UCSD-AML1 (cell line): ENCODE data around the gene RELL2.
A peak's percentile ranks its signal among the peaks of the same experiment; 100 is the strongest.

Experiments
- DNase-seq: peaks from one replicate; lab custom pipeline; 2025; ENCODE audit not compliant: unreplicated experiment; lab: John Stamatoyannopoulos, UW

RELL2 gene

DNA sequence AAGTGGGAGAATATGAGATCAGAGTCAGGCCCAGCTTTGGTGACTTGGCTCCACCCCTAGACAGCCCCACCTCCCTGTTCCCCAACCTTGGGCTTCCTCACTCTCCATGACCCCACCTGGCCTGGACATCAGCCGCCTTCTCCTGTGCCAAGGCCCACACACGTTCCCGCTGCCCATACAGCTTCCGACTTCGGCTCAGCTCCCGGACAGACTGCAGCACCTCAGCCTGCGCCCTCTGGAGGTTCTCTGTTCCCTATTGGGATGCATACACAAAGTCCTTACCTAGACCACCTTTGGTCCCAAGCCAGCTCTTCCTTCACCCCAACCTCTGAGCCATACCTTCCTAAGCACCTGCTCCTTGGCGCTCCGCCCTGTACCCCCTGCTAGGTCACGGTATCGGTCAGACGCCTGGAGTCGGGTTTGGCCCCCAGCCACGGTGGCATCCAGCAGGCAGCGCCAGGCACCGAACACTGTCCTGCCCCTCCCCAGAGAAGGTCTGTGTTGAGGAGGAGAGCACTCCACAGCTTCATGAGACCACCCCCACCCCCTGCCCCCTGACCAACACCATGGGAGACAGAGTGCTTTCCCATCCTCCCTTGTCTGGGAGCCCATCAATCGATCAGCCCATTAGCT is 12.4 kb downstream of the RELL2 start:
- DNase-seq: no peak

DNA sequence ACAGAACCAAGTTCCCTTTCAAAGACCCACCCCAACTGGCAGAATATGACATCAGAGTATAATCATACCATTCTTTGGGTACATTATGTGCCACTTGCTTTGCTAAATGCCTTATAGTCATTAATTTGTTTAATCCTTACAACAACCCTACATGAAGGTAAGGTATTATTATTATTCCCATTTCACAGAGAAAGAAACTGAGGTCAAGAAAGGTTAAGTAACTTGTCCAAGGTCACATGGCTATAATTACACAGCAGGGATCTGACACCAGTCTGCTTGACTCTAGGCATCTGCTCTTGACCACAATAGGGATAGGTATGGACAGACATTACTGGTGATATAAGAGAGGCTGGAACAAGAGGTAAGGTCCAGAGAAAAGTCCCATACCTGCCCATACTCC is 13.2 kb downstream of the RELL2 start:
- no peak for DNase-seq

DNA sequence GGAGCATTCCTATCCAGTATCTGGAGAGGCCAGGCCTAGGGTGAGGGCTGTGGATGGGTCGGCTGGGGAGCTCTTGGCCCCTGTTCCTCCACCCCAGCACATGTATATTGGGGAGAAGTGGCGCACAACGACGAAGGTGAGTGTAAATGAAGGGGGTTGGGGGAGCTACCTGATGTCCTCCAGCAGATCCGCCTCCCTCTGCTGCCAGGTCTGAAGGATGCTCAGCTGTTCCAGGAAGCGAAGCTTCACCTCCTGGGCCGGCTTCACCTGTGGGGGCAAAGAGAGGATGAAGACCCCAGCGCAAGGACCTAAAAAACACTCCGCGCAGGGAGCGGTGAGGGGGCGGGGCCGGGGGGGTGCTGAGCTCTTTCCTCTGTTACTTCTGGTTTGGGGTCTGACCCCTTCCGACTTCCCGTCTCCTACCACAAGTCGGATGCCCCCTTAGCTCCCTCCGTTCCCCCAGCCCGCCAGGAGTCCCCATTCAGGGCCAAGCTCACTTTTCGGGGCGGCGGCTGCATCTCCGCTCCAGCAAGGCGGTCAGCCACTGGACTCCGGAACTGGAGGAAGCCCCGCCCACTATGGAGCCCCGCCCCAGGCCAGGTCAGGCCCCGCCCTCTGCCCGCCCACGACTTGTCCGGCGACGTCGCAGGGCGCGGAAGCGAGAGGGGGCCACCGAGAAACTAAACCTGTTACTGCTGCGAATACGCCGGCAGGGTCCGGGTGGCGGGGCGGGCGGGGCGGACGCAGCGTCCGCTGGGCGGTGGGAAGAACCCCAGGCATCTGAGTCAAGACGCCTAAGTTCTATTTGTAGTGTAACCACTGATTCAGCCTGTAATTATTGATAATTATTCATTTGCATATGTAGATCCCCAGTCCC is 14.3 kb downstream of the RELL2 start, which contains the start of gene FCHSD1:
FCHSD1 (minus strand) TSS at position 568 of the 877 bp plus-strand sequence; CDS start at position 518, 50 bp downstream.
- DNase-seq: peak; percentile 74

- no peak for DNase-seq
These were observed 14.9 kb downstream of the RELL2 start for GRCh38 chr5:141651728-141652105.

DNA sequence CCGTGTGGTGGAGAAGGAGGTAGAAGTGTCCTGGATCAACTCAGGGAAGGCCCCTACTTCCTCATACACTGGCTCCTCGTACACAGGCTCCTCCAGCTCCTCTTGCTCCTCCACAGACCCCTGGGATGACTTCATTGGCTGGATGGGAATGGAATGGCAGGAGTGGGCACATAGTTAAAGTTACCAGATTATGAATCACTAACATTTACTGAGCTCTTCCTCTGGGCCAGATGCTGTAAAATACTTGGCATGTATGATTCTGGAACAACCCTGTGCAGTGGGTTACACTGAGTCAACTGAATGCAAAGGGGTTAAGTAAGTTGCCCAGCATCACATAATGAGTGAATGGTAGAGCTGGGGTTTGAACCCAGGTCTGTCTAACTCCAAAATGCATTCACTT is 17.5 kb downstream of the RELL2 start:
- DNase-seq: no peak

- DNase-seq: no peak
These were observed 18.2 kb downstream of the RELL2 start for GRCh38 chr5:141655020-141655419.

DNA sequence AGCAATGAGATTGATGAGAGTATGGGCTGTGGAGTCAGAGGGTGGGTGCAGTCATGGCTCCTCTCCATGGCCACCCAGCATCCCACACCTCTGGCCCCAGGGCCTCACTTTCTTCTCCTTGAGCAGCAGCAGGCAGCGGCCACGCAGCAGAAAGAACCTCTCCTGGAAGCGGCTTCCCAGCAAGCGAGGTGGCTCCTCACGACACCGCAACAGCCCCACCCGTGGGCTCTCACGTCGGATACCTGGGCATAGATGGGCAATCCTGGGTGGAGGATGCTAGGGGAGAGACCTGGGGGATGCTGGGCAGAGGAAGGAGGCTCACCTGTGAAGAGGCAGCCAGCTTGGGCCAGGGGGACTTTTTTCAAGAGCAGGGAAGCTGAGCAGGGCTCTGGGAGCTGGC is 19.6 kb downstream of the RELL2 start:
- no peak for DNase-seq

DNA sequence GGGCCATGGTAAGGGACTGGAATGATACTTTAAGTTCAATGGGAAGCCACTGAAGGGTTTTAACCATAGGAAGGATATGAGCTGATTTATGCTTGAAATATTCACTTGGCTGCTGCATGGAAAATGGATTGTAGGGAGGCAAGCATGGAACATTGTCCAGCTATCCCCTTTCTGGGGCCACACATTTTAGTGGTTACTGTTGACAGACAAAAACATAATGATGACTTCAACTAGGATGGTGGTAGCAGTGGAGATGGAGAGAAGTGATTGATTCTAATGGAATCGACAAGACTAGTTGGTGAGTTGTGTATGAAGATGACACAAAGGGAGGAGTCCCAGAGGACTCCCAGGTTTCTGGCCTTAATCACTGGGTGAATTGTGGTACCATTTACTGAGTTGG is 20.6 kb downstream of the RELL2 start:
- no peak for DNase-seq

DNA sequence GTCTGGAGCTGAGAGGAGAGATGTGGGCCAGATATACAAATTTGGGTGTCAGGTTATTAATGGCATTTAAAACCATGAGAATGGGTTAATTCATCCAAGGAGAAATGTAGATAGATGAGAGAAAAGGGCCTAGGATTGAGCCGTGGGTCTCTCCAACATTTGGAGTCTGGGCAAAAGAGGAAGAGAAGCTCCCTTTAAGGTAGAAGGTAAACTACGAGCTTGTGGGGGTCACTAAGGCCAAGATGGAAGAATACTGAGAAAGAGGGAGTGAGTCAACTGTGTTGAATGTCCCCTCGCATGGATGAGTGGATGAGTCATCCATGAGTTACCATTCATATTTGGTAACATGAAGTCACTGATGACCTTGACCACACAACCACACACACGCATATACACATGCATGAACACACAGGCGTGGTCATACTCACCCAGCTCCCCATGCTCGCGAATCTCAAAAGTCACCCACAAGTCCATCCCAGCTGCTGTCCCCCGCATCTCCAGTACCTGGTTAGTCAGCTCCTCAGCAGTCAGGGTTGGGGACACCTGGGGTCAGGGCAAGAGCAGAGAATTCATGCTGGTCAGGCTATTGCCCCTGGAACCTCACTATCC is 21.2 kb downstream of the RELL2 start:
- no peak for DNase-seq

DNA sequence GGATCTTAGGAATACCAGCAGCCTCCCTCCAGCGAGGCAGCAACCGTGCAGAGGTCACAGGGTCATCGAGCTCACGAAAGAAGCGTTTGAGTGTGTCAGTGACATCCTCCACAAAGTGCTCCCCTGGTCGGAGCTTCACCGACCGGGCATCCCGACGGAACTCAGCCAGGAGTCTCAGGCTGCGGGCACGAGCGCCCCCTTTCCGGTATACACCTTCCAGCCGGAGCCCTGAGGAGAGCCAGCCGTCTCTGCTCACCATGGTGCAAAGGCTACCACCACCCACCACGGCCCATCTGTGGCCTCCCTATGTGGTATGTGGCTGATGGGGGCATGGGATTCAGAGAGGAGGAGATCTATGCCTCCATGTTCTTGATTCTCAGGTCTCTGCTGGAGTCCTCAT is 25.2 kb downstream of the RELL2 start:
- no peak for DNase-seq

DNA sequence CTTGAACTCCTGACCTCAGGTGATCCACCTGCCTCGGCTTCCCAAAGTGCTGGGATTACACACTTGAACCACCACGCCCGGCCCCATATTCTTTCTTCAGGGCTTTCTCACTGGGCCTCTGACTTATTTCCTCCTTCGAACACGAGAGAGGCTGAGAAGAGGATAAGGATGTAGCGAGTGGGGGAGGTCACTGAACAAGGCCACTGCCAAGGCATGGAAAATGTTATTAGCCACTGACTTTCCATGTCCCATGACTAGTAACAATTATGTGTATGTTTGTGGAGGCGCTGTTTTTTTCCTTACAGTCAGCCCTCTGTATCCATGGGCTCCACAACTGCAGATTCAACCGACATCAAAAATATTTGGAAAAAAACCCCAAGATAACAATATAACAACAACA is 26.7 kb downstream of the RELL2 start:
- no peak for DNase-seq

DNA sequence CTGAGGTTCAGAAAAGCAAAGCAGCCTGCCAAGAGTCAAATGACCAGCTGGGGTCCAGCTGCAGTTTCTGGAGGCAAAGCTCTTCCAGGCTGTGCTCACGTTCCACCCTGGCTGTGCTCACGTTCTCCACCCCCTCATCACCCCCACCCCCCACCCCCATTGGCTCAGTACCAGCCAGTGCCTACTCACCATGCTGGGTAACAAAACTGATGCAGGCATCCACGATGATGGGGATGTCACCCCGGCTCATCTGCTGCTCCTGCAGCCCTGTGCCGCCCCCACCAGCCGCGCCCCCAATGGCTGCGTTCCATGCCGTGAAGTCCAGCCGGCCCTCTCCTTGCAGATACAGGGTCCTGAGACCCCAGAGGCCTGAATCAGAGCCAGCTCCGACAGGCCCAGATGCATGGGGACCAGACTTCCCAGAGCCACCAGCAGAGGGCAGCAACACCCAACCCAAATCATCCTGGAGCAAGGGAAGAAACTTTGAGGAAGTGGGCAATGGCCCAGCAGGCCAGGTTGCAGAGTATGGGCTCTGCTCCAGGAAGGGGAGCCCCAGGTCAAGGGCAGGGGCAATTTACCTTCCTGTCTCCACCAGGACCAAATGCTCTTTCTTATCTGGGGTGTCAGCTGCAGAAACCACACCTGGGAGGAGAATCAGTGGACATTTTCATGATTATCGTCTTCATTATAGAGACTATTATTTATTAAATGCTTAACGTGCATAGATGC is 28.1 kb downstream of the RELL2 start:
- peak; percentile 81 for DNase-seq

GRCh38 chr5:141665995-141666940 is 29.5 kb downstream of the RELL2 start:
- DNase-seq: no peak

DNA sequence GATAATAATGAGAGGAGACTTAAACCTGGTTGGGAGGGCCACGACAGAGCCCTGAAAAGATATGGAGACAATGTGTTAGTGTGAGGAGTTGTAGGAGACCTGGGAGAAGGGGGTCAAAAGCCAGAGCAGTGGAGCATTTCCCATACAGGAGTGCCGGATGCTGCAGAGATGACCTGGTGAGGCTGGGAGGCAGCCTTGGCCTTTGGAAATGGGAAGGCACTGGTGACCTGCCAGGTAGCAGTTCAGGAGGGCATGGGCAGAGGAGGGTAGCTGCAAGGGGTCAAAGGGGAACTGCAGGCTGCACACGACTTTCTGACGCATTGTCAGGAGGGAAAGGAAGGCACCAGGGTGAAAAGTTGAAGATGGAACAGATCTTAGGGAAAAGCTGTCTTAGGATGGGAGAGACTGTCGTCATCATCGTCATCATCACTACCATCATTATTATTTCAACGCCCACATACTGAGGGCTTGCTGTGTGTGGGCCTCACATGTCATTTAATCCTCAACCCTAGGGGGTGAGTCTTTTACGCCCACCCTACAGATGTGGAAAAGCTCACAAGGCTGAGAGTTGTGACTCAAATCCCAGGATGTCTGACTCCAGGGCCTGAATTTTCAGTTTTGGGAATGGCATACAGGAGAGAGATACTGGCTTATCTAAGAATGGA is 31.9 kb downstream of the RELL2 start:
- no peak for DNase-seq

GRCh38 chr5:141669520-141669919 is 32.7 kb downstream of the RELL2 start:
- no peak for DNase-seq

- no peak for DNase-seq
These were observed 35.5 kb downstream of the RELL2 start for GRCh38 chr5:141672071-141672840.

GRCh38 chr5:141672841-141673813 is 36.3 kb downstream of the RELL2 start:
- DNase-seq: no peak

DNA sequence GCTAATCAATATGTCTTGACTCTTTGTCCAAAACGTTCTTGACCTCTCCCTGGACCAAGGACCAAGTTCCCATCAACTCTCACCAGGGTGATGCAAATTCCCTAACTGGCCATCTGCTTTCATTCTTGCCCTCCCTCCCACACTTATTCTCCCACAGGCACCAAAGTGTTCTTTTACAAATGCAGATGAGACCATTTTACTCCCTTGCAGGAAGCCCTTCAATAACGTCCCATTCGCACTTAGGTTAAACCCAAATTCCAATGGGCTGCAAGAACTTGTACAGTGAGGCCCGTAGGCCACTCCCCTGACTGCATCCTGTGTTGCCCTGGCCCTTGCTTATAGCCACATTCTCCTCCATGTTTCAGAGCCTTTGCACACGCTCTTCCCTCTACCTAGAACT is 38.0 kb downstream of the RELL2 start:
- DNase-seq: no peak
